Astrocyte (in vitro differentiated cells and primary cell): ENCODE measurements around the gene NFAT5. TPM values are rescaled to one million over a fixed set of nuclear protein-coding genes. Genes with fewer than 3 reads are reported as not detected.

Source experiments
- DNase-seq: peaks from one replicate; pipeline ENCODE4 v3.0.0-alpha.2; 2010; ENCODE audit warnings: low read depth
- FAIRE-seq: peaks from 2 replicates; lab custom pipeline; 2011; peaks lifted over from hg19 to GRCh38; lab: Jason Lieb, UNC
- H2AFZ ChIP-seq: 2 replicates; pipeline ENCODE4 v1.6.0; 2012; ENCODE audit warnings: low read depth, low read length, inconsistent platforms
- H3K27ac ChIP-seq: 2 replicates; pipeline ENCODE4 v1.5.1; 2011; ENCODE audit warnings: low read depth, low read length, inconsistent platforms
- H3K27me3 ChIP-seq: 2 replicates; pipeline ENCODE4 v1.6.0; 2011; ENCODE audit warnings: low read length, inconsistent platforms; ENCODE audit not compliant: insufficient read depth
- H3K36me3 ChIP-seq: 2 replicates; pipeline ENCODE4 v1.5.1; 2011; ENCODE audit warnings: low read length, inconsistent platforms; ENCODE audit not compliant: insufficient read depth
- H3K4me1 ChIP-seq: 2 replicates; pipeline ENCODE4 v1.5.1; 2011; ENCODE audit warnings: low read length, inconsistent platforms; ENCODE audit not compliant: insufficient read depth
- H3K4me2 ChIP-seq: 2 replicates; pipeline ENCODE4 v1.6.0; 2012; ENCODE audit warnings: low read length, inconsistent platforms
- H3K4me3 ChIP-seq: 2 replicates; pipeline ENCODE4 v1.5.1; 2011; ENCODE audit warnings: low read depth, mild to moderate bottlenecking, low read length, inconsistent platforms; ENCODE audit not compliant: insufficient read depth
- H3K79me2 ChIP-seq: 2 replicates; pipeline ENCODE4 v1.6.0; 2012; ENCODE audit warnings: mild to moderate bottlenecking, low read length, inconsistent platforms; ENCODE audit not compliant: insufficient read depth
- H3K9ac ChIP-seq: 2 replicates; pipeline ENCODE4 v1.6.0; 2012; ENCODE audit warnings: mild to moderate bottlenecking, low read length, inconsistent platforms
- H3K9me3 ChIP-seq: 2 replicates; pipeline ENCODE4 v1.5.1; 2012; ENCODE audit warnings: low read depth, mild to moderate bottlenecking, low read length, inconsistent platforms; ENCODE audit not compliant: insufficient read depth
- H4K20me1 ChIP-seq: 2 replicates; pipeline ENCODE4 v1.6.0; 2012; ENCODE audit warnings: low read length, inconsistent platforms; ENCODE audit not compliant: insufficient read depth
- H3K27ac Mint-ChIP-seq: one replicate; pipeline ENCODE4 v1.8.0; 2021; ENCODE audit warnings: mild to moderate bottlenecking, mixed read lengths; ENCODE audit not compliant: unreplicated experiment
- H3K27me3 Mint-ChIP-seq: one replicate; pipeline ENCODE4 v1.8.0; 2021; ENCODE audit warnings: low read depth, mixed read lengths; ENCODE audit not compliant: unreplicated experiment
- H3K36me3 Mint-ChIP-seq: one replicate; pipeline ENCODE4 v1.8.0; 2021; ENCODE audit warnings: low read depth, mixed read lengths; ENCODE audit not compliant: unreplicated experiment
- H3K4me1 Mint-ChIP-seq: one replicate; pipeline ENCODE4 v1.8.0; 2021; ENCODE audit warnings: low read depth, mixed read lengths; ENCODE audit not compliant: unreplicated experiment
- H3K4me3 Mint-ChIP-seq: one replicate; pipeline ENCODE4 v1.8.0; 2021; ENCODE audit warnings: mild to moderate bottlenecking, moderate library complexity, mixed read lengths; ENCODE audit not compliant: unreplicated experiment
- H3K9me3 Mint-ChIP-seq: one replicate; pipeline ENCODE4 v1.8.0; 2021; ENCODE audit warnings: mild to moderate bottlenecking, mixed read lengths; ENCODE audit not compliant: unreplicated experiment
- CTCF ChIP-seq: IDR thresholded peaks from 2 replicates; pipeline ENCODE4 v1.5.1; 2011; ENCODE audit warnings: low read depth, mild to moderate bottlenecking, inconsistent platforms, low read length, moderate library complexity; ENCODE audit not compliant: insufficient read depth
- EZH2 ChIP-seq: IDR thresholded peaks from 2 replicates; pipeline ENCODE4 v1.6.1; 2012; ENCODE audit warnings: mild to moderate bottlenecking, low read length, inconsistent platforms; ENCODE audit not compliant: insufficient read depth
- total RNA-seq: library from RNA; stranded (reverse); gene quantifications from 2 replicates; pipeline ENCODE4 v1.2.1, GENCODE V29; 2021

Gene NFAT5
- total RNA-seq, 1 donor from 2014 or later = 96.2 TPM

GRCh38 chr16:69720822-69721430 lies 155.2 kb downstream of the NFAT5 start:
- no peak overlapping the region for H3K27ac Mint-ChIP-seq
- DNase-seq = no peak

GRCh38 chr16:69721441-69721957 lies 155.7 kb downstream of the NFAT5 start:
- FAIRE-seq = no peak
- no peak for TF ChIP-seq EZH2
- TF ChIP-seq CTCF = no peak
- H4K20me1 ChIP-seq = peaks cover 13% of the 10 kb centered on the region
- Mint-ChIP-seq H3K9me3 (no peaks in the 10 kb centered on the region), H3K4me1 (peaks cover 6% of the 10 kb centered on the region), H3K36me3 (peaks cover 21% of the 10 kb centered on the region), H3K27ac (no peak overlapping the region), H3K4me3 (no peak overlapping the region), H3K27me3 (no peaks in the 10 kb centered on the region)
- DNase-seq = no peak
- peaks cover 9% of the 10 kb centered on the region for H3K4me1 ChIP-seq
- H3K9me3 ChIP-seq = no peaks in the 10 kb centered on the region
- H3K27me3 ChIP-seq = no peaks in the 10 kb centered on the region
- no peak overlapping the region for H3K9ac ChIP-seq
- no peak overlapping the region for H3K4me3 ChIP-seq
- peaks cover 11% of the 10 kb centered on the region for H3K36me3 ChIP-seq
- H2AFZ ChIP-seq = no peak overlapping the region
- H3K27ac ChIP-seq = no peak overlapping the region
- H3K79me2 ChIP-seq = peaks cover 50% of the 10 kb centered on the region
- no peak overlapping the region for H3K4me2 ChIP-seq

More at GRCh38 chr16:69720822-69721430, 155.2 kb downstream of the NFAT5 start:
- Mint-ChIP-seq H3K36me3 (peaks cover 21% of the 10 kb centered on the region), H3K27me3 (no peaks in the 10 kb centered on the region), H3K4me3 (no peak overlapping the region), H3K9me3 (no peaks in the 10 kb centered on the region), H3K4me1 (peaks cover 4% of the 10 kb centered on the region)
- Histone ChIP-seq H3K4me3 (no peak overlapping the region), H4K20me1 (peaks cover 13% of the 10 kb centered on the region), H3K4me2 (no peak overlapping the region), H3K9me3 (no peaks in the 10 kb centered on the region), H3K4me1 (peaks cover 8% of the 10 kb centered on the region), H3K27ac (no peak overlapping the region), H3K27me3 (no peaks in the 10 kb centered on the region), H3K79me2 (peaks cover 48% of the 10 kb centered on the region), H3K36me3 (peaks cover 11% of the 10 kb centered on the region), H2AFZ (no peak overlapping the region), H3K9ac (no peak overlapping the region)
- TF ChIP-seq EZH2 (no peak), CTCF (no peak)
- FAIRE-seq = no peak

GRCh38 chr16:69724414-69724873 lies 158.7 kb downstream of the NFAT5 start:
- Histone ChIP-seq H4K20me1 (no peaks in the 10 kb centered on the region), H3K9ac (peak overlapping the region; percentile 16), H3K4me1 (peaks cover 19% of the 10 kb centered on the region), H3K4me3 (peak overlapping the region; percentile 90), H2AFZ (no peak overlapping the region), H3K4me2 (peak overlapping the region; percentile 84), H3K27ac (no peak overlapping the region), H3K79me2 (peaks cover 51% of the 10 kb centered on the region), H3K27me3 (no peaks in the 10 kb centered on the region), H3K9me3 (no peaks in the 10 kb centered on the region), H3K36me3 (peaks cover 4% of the 10 kb centered on the region)
- H3K4me1 Mint-ChIP-seq = peaks cover 11% of the 10 kb centered on the region
- no peak for FAIRE-seq
- peak overlapping the region; percentile 85 for H3K4me3 Mint-ChIP-seq
- H3K27me3 Mint-ChIP-seq = no peaks in the 10 kb centered on the region
- no peak overlapping the region for H3K27ac Mint-ChIP-seq
- TF ChIP-seq EZH2 = no peak
- TF ChIP-seq CTCF = no peak
- H3K36me3 Mint-ChIP-seq = peaks cover 11% of the 10 kb centered on the region
- no peaks in the 10 kb centered on the region for H3K9me3 Mint-ChIP-seq
- no peak for DNase-seq
